GM12872 (cell line): ENCODE data around the gene CRISPLD2.

Experiments
- TF ChIP-seq, protein P1 (sequence below): IDR thresholded peaks from 3 replicates; pipeline ENCODE4 v1.5.1; 2011; ENCODE audit warnings: low read depth, mild to moderate bottlenecking, low read length, moderate library complexity; ENCODE audit not compliant: insufficient read depth

CRISPLD2 gene

DNA sequence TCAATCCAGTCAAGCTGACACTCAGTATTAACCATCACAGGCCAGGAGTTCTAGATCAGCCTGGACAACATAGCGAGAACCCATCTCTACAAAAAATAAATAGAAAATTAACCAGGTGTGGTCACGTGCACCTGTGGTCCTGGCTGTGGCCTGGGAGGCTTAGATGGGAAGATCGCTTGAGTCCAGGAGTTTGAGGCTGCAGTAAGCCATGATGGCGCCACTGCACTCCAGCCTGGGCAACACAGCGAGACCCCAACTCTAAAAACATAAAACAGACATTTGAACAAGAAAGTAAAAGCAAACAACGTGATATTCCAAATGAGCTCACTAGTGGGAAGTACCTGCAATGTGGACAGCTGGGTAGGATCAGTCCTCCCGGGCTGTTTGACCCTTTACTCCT, 41.9 kb downstream of the CRISPLD2 start:
- TF ChIP-seq, protein P1, sequence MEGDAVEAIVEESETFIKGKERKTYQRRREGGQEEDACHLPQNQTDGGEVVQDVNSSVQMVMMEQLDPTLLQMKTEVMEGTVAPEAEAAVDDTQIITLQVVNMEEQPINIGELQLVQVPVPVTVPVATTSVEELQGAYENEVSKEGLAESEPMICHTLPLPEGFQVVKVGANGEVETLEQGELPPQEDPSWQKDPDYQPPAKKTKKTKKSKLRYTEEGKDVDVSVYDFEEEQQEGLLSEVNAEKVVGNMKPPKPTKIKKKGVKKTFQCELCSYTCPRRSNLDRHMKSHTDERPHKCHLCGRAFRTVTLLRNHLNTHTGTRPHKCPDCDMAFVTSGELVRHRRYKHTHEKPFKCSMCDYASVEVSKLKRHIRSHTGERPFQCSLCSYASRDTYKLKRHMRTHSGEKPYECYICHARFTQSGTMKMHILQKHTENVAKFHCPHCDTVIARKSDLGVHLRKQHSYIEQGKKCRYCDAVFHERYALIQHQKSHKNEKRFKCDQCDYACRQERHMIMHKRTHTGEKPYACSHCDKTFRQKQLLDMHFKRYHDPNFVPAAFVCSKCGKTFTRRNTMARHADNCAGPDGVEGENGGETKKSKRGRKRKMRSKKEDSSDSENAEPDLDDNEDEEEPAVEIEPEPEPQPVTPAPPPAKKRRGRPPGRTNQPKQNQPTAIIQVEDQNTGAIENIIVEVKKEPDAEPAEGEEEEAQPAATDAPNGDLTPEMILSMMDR: no peak

DNA sequence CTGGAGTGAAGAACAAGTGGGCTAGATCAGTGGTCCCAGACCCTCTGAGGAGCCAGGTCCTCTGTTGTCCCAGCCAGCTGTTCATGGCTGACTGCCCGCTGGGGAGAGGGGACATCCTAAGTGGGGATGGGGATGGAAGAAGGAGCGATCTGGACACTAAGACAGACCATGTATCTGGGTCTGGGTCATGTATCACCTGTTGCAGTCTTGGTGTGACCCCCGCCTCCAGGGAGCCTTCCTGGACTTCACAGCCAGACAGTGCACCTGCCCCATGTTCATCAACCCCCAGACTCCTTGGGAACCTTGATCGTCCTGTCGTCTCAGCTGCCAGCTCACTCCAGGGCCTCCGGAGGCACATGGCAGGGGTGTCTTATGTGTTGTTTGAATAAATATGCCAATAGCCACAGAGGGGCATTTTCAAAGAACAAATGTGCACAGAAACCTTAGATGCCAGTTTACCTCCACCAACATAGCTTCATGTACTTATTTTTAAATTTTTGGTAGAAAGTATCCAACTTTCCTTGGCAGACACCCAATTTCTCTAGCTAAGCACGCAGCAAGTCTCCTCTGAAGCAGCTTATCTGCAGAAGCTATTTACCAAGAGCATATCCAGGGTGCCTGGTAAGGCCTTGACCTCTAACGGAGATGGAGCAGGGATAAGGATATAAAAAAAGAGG, 43.2 kb downstream of the CRISPLD2 start:
- TF ChIP-seq, protein P1: no peak

DNA sequence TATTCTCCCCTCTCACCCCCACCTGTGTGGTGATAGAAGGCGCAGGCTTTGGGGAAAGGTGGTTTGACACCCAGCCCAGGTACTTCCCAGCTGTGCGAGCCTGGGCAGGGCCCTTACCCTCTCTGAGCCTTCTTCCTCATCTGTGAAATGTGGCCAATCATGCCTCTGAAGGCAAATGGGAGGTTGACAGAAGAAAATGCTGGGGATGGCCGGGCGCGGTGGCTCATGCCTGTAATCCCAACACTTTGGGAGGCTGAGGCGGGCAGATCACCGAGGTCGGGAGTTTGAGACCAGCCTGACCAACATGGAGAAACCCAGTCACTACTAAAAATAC, 43.7 kb downstream of the CRISPLD2 start:
- TF ChIP-seq, protein P1: no peak

DNA sequence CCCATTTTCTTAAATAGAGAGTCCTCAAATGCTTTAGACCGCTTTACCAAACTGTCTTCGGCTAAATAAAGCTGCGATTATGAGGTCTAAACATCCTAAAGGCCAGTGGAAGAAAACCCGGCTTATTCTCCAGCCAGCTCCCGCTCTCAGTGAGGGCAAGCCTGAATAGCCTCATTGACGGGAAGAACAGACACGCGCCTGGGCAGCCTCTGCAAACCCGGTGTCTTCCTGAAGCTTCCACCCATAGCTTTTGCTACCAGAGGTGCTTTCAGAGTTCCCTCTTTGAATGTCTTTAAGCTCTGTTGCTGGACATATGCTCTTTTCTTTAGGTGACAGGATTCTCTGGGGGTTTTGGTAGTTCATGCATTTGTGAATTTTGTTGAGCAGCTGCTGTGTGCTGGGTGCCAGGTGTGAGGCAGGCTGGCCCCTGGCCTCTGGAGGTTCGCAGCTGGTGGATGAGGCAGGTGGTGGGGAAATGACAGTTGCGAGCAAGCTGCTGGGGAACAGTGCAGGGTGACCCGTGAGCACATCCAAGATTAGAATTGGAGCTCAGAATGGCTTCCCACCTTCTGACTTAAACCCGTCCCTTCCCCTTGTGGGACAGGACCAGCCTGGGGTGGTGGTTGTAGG, 44.7 kb downstream of the CRISPLD2 start:
- TF ChIP-seq, protein P1: no peak

DNA sequence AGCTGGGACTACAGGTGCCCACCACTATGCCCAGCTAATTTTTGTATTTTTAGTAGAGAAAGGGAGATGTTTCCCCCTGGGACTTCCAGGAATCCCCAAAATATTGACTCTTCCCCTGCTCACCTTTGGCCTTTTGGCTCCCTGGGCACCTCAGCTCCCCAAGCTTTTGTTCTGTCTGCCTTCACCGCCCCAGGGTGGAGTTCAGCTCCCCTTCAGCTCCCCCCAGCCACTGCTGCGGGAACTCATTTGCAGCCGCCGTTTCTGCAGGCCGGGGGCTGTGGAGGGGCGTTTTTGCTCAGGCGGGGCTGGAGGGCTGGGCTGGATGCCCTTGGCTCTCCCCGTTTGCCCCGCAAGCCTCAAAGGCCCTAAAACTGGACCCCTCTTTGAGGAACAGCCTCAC, 47.9 kb downstream of the CRISPLD2 start:
- TF ChIP-seq, protein P1: no peak

DNA sequence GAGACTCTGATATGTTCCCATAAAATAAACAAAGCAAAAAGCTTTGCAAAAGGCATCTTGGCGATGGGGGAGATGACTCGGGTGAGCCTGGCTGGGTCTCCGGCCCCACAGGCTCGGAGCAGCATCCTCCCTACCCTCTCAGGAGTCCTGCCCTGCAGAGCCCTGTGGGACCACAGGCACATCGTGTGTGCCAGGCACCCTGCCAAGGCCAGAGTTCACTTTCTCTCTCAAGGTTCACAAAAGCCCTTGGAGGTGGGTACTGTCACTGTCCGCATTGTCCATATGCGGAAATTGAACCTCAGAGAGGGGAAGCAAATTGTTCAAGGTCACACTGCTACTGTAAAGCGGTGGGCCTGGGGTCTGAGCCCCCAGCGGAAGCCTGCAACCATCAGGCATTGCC, 48.5 kb downstream of the CRISPLD2 start:
- TF ChIP-seq, protein P1: no peak

DNA sequence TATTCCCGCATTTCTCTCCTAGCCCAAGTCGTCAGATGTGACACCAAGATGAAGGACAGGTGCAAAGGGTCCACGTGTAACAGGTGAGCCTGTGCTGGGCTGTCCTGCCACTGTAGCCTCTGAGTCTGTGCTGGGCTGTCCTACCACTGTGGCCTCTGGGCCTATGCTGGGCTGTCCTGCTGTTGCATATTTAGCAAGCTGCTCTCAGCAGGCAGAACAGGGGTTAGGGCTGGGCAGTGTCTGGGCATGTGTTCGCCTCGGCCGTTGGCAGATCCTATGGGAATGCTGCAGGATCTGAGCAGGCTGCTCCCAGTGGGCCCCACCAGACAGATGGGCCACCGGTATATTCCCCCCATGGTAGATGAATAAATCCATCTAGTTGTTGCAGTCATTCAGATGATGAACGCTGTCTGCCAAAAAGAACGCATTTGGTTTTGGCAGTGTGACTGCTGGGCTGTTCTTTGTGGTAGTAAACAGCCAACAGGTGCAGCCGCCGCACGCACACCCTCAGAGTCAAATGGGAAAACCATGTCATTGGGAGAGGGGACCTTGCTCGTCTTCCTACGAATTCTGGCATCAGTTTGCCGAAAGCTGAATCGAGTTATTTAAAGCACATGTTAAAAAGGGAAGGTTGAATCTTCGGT, 49.2 kb downstream of the CRISPLD2 start:
- TF ChIP-seq, protein P1: no peak
